DND-41 (cell line): ENCODE measurements around the gene CYP4A22.

Source experiments
- CTCF ChIP-seq: IDR thresholded peaks from 2 replicates; pipeline ENCODE4 v1.5.1; 2012; ENCODE audit warnings: borderline replicate concordance, low read length, moderate library complexity, mild to moderate bottlenecking; ENCODE audit not compliant: poor library complexity, severe bottlenecking; ENCODE audit errors: extremely low read depth
- EZH2 ChIP-seq: IDR thresholded peaks from 3 replicates; pipeline ENCODE4 v1.6.1; 2012; ENCODE audit warnings: borderline replicate concordance, low read depth, mild to moderate bottlenecking, moderate library complexity, low read length, inconsistent platforms; ENCODE audit not compliant: severe bottlenecking

GRCh38 chr1:47178654-47179016 lies 41.4 kb downstream of the CYP4A22 start:
- TF ChIP-seq EZH2 (no peak), CTCF (no peak)
